GM15510 (cell line): ENCODE results near the gene ZNF776.
A peak's percentile ranks its signal among the peaks of the same experiment; 100 is the strongest.

Experiments used
- POLR2A ChIP-seq: IDR thresholded peaks from 3 replicates; pipeline ENCODE4 v1.6.1; 2011; ENCODE audit warnings: borderline replicate concordance; ENCODE audit not compliant: insufficient read length; ENCODE audit errors: extremely low read depth

ZNF776 gene

DNA sequence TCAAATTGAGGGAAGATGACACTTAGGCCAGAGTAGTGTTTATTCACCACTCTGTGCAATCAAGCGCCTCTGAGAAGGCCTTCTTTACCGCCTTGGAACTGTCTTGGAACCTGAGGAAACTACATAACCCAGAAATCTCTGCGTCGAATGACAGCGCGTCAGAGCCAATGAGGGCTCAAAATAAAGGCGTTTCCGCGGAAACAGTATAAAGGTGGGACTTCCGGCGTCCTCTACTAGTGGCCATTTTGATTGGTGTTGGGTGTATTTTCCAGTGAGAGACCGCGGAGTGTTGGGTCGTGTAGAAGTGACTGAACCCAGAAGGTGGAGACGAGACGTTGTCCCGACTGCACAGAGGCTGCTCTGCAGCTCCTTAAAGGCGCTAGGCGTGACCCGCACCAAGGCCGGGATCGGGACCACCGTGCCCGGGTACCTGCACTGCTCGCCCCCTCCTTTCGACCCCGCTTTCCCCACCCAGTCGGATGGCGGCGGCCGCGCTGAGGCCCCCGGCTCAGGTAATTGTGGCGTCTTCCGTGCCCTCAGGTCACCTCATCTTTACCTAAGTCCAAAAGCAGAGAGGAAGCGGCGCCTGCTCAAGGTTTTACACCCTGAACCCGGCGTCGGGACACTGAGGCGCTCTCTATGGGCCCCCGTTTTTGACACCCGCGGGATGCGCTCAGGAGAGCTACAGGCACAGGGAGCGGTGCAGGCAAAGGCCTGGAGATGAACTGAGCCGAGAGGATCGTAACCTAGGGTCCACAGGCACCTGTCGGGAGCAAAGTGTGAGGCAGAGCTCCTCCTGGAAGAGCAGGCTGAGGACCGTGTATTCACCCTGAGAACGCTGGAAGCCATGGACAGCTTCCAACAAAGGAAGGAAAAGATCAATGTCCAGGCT lies at the start of gene ZNF776:
Gene ZNF776, plus strand, starts transcription at position 236 of the 892 bp plus-strand sequence. Its CDS starts 244 bp downstream, at position 480.
- TF ChIP-seq POLR2A, result peak; percentile 67

GRCh38 chr19:57701625-57702024 lies 45.0 kb upstream of the ZNF776 start:
- TF ChIP-seq POLR2A, result no peak

DNA sequence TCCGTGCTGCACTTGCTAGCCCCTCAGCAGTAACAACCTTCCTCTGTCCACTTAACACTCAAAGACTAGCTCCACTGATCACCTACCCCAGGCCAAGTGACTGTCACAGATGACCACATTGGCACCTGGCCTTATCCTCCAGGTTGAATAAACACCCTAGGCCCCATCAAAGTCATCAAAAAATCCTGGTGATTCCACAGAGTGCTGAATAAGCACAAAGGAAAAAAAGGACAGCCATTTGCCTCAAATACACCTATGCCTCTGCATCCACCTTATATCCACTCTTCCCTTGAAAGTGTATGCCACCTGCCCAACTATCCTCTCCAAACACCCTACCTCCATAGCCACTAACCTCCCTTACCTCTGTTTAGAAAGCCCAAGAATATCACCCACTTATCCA lies 40.3 kb upstream of the ZNF776 start:
- no peak for TF ChIP-seq POLR2A

GRCh38 chr19:57708641-57709361 lies 37.8 kb upstream of the ZNF776 start, which contains the start of gene ZNF154:
ZNF154 (minus strand) TSS chr19:57709204; CDS start chr19:57708971, 233 bp downstream.
- TF ChIP-seq POLR2A, result no peak

DNA sequence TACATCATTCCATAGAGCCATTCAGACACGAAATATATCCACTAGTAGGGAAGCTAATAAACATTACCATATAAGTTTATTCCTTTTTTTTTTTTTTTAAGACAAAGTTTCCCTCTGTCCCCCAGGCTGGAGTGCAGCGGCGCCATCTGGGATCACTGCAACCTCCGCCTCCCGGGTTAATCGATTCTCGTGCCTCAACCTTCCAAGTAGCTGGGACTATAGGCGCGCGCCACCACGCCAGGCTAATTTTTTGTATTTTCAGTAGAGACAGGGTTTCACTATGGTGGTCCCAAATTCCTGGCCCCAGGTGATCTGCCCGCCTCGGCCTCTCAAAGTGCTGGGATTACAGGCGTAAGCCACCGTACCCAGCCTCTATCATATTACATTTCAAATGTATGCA lies 37.0 kb upstream of the ZNF776 start:
- no peak for TF ChIP-seq POLR2A

DNA sequence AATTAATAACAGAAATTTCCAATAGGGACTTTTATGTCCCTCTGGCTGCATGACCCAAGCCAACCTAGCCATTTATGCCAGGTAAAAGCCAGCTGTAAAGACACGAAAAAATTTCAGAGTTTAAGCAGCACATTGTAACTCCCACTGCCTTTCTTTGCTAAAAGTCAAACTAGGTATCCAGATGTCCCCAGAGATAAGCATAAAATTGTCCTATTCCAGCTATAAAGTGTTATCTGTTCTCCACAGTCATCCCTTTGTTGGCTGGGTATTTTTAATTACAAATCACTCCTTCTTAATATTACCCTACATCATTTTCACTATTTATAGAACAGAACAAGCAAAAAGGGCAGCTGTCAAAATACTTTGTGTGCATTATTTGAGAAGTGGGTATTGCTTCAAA lies 34.4 kb upstream of the ZNF776 start:
- TF ChIP-seq POLR2A, result no peak

DNA sequence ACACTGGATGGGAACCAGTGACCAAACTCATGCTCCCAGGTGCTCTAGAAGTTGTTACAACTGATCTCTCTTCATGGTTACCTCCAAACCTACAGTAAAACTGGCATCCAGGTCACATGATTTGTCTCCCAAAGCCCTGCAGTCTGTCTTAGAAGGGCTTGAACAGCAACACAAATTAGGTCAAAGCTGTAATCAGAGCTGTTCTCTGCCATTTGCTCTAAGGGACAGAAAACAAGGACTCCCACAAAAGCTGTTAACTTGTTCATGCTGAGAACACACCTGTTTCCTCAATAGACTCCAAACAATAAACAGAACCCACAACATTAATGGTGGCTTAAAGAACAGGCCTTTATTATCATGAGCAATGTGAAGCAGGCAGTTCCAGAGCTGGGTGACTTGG lies 27.2 kb upstream of the ZNF776 start:
- no peak for TF ChIP-seq POLR2A

DNA sequence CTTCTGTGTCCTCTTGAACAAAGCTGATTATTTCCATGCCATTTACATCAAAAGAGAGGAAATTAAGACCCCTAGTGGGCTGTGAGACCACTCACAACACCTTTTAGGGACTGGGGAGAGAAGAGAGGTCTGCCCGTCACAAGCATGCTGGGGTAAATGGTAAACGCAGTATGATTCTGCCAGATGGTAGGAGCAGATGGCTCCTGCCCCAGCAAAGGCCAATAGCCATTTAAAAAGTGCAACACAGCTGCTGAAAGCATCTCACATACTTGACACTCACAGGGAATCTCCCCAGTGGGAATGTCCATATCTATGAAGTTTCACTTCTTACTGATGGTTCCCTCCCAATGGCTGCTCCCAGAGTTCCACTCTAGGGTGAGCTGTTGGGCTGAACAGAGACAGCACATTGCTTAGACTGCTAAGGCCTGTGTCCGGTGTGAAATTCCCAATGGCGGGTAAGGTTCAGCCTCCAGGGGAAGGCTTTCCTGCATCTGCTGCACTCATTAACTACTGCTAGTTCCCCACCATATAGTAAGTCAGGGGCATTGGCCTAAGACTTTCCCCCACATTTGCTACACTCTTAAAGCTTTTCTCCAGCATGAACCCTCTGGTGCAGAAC lies 26.6 kb upstream of the ZNF776 start:
- no peak for TF ChIP-seq POLR2A

DNA sequence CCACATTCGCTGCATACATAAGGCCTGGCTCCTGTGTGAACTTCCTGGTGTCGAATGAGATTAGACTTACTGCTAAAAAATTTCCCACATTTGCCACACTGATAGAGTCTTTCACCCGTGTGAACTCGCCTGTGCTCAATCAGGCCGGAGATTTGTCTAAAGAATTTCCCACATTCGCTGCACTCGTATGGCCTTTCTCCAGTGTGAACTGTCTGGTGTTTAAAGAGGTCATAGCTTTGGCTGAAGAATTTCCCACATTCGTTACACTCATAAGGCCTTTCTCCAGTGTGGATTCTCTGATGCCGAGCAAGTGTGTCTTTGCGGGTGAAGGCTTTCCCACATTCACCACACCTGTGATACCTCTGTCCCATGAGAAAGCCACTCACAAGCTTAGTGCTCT lies 25.7 kb upstream of the ZNF776 start:
- TF ChIP-seq POLR2A, result no peak

DNA sequence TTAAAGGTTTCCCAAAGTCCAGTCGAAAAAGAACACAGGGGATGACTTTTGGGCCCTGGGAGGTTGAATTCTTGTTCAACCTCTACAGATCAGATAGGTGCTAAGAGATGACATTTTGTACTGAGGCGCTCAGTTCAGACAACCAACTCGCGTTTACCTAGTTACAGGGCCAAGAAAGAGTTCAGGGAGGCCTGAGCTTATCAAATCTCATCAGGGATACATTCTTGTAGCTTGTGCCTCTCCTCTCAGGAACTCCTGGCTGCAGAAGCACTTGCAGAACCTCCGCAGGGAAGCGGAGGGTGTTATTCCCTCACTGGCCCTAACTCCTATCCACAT lies 825 bp downstream of the ZNF776 start:
- TF ChIP-seq POLR2A, result no peak

DNA sequence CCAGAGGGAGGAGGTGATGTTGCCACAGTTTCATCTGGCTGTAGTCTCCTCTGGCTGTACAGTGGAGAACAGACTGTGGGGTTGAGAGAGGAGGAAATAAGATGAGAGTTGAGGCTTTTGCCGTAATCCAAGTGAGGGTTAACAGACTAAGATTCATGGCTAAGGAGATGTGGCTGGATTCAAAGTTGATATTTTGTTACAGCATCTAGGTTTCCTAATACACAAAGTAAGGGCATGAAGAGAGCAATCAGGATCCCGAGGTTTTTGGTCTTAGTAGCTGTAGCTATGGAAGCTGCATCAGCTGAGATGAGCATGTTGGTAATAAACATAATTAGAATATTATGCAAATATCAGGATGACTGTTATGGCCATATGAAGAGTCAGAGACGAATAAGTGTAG lies 1.4 kb downstream of the ZNF776 start:
- no peak for TF ChIP-seq POLR2A

- TF ChIP-seq POLR2A, result no peak
Observed at GRCh38 chr19:57754091-57754673, 7.6 kb downstream of the ZNF776 start.

- TF ChIP-seq POLR2A, result no peak
Observed at GRCh38 chr19:57755031-57755430, 8.4 kb downstream of the ZNF776 start.

- TF ChIP-seq POLR2A, result no peak
Observed at GRCh38 chr19:57757941-57758340, 11.3 kb downstream of the ZNF776 start.

DNA sequence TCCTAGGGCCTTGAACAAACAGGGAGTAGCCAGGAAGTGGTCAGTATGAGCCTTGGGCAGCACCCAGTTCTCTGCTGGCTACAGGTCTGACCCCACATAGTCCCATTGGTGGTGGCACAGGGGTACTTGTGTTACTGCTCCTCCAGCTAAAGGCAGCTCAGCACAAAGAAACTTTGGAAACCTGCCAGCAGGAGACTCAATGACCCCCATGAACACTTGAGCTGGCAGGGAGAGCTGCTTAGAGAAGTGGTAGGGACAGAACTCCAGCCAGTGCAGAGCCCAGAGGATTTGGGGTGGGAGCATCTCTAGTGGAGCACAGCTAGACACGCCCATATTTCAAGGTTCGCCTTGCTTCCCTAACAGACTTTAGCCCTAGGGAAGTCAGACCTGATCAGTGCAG lies 12.5 kb downstream of the ZNF776 start:
- TF ChIP-seq POLR2A, result no peak
